Tibial artery (tissue), 4 donors: ENCODE measurements around the gene LRCOL1.

Source experiments
- DNase-seq, 2 donors: peaks; one replicate each; pipeline ENCODE4 v3.0.0-alpha.2; 2019
- H3K27ac ChIP-seq, 2 donors: fragments of 200-600 bp; sonication (generic) in 1 of 2; 1 replicate in 1 of 2; 2 replicates in 1 of 2; pipeline ENCODE4 v1.5.1; 2018 to 2019; ENCODE audit warnings: mild to moderate bottlenecking in 1 of 2
- H3K27me3 ChIP-seq, 2 donors: fragments of 200-600 bp; sonication (generic) in 1 of 2; one replicate each; pipeline versions ENCODE4 v1.5.1 to v1.6.0; 2016 to 2019
- H3K36me3 ChIP-seq, 3 donors: fragments of 200-600 bp; sonication (generic) in 2 of 3; one replicate each; pipeline ENCODE4 v1.5.1; 2016 to 2019; ENCODE audit warnings: mild to moderate bottlenecking in 2 of 3
- H3K4me1 ChIP-seq, 4 donors: fragments of 200-600 bp; sonication (generic) in 2 of 4; 1 replicate in 3 of 4; 2 replicates in 1 of 4; pipeline ENCODE4 v1.5.1; 2016 to 2019
- H3K4me3 ChIP-seq, 2 donors: fragments of 200-600 bp; sonication (generic) in 1 of 2; 1 replicate in 1 of 2; 2 replicates in 1 of 2; pipeline ENCODE4 v1.5.1; 2018 to 2019; ENCODE audit warnings: mild to moderate bottlenecking in 2 of 2
- H3K9me3 ChIP-seq, 3 donors: fragments of 200-600 bp; sonication (generic) in 1 of 3; one replicate each; pipeline ENCODE4 v1.5.1; 2016 to 2019
- CTCF ChIP-seq, 2 experiments: fragments of 200-600 bp in 1 of 2; fragments of 450-650 bp in 1 of 2; IDR thresholded peaks; one replicate each; pipeline ENCODE4 v1.5.1; 2017 to 2019; ENCODE audit warnings: antibody characterized with exemption in 2 of 2, mild to moderate bottlenecking in 1 of 2, moderate library complexity in 1 of 2
- intact Hi-C: fragments of 100-400 bp; cut with DNase I; formaldehyde crosslinking; loops from one replicate; pipeline ENCODE4 v1.15.0; 2023; ENCODE audit warnings: low total_unique reads

The LRCOL1 gene

GRCh38 chr12:132619071-132619385, 8.6 kb upstream of the LRCOL1 start:
- Histone ChIP-seq H3K4me3 (no peak overlapping the region), H3K36me3 (peaks cover 0 to 11% (median 4%) of the 10 kb centered on the region in 3 donors), H3K4me1 (peaks cover 0 to 31% (median 12%) of the 10 kb centered on the region in 4 donors), H3K27ac (no peak overlapping the region), H3K27me3 (peaks cover 14 to 63% of the 10 kb centered on the region in 2 donors), H3K9me3 (peaks cover 0 to 19% (median 14%) of the 10 kb centered on the region in 3 donors)
- TF ChIP-seq CTCF (IDR thresholded peaks at IDR 0.05), result no peak
- no peak for DNase-seq
- intact Hi-C loops, result no loop called here

DNA sequence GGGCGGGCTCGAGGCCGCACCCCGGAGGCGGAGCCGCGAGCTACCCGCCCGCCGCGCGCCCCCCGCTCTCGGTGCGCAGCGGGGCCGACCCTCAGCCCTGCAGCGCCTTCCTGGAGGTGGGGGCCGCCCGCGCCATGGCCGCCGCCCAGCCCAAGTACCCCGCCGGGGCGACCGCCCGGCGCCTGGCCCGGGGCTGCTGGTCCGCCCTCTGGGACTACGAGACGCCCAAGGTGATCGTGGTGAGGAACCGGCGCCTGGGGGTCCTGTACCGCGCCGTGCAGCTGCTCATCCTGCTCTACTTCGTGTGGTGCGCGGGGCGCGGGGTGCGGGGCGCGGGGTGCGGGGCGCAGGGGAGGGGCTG, 8.3 kb upstream of the LRCOL1 start, which contains the start of gene P2RX2:
Gene P2RX2 (plus strand): TSS at position 94 of the 361 bp plus-strand sequence. CDS start 41 bp downstream, at position 135.
- H3K27me3 ChIP-seq, result peaks cover 14 to 63% of the 10 kb centered on the region in 2 donors
- H3K9me3 ChIP-seq, result peaks cover 0 to 19% (median 14%) of the 10 kb centered on the region in 3 donors
- no peak within 1 kb of the TSS for H3K27ac ChIP-seq
- no peak for TF ChIP-seq CTCF (IDR thresholded peaks at IDR 0.05)
- peaks cover 0 to 9% (median under 1%) of the 10 kb centered on the region in 3 donors for H3K36me3 ChIP-seq
- intact Hi-C loops, result no loop called here
- peaks cover 0 to 31% (median 12%) of the 10 kb centered on the region in 4 donors for H3K4me1 ChIP-seq
- DNase-seq, result no peak
- H3K4me3 ChIP-seq, result no peak within 1 kb of the TSS

- peaks cover 0 to 19% (median 14%) of the 10 kb centered on the region in 3 donors for H3K9me3 ChIP-seq
- no peak for DNase-seq
- peaks cover 0 to 9% (median 0%) of the 10 kb centered on the region in 3 donors for H3K36me3 ChIP-seq
- H3K27ac ChIP-seq, result no peak overlapping the region
- H3K27me3 ChIP-seq, result peaks cover 14 to 63% of the 10 kb centered on the region in 2 donors
- TF ChIP-seq CTCF (IDR thresholded peaks at IDR 0.05), result no peak
- H3K4me1 ChIP-seq, result peaks cover 0 to 28% (median 12%) of the 10 kb centered on the region in 4 donors
- H3K4me3 ChIP-seq, result no peak overlapping the region
- intact Hi-C loops, result no loop called here
Observed at GRCh38 chr12:132617822-132618682, 7.7 kb upstream of the LRCOL1 start.

GRCh38 chr12:132617135-132617701, 6.8 kb upstream of the LRCOL1 start:
- Histone ChIP-seq H3K9me3 (peaks cover 0 to 19% (median 14%) of the 10 kb centered on the region in 3 donors), H3K27ac (no peak overlapping the region), H3K4me3 (no peak overlapping the region), H3K27me3 (peaks cover 14 to 66% of the 10 kb centered on the region in 2 donors), H3K36me3 (peaks cover 0 to 9% (median 0%) of the 10 kb centered on the region in 3 donors), H3K4me1 (peaks cover 0 to 20% (median 5%) of the 10 kb centered on the region in 4 donors)
- intact Hi-C loops, result no loop called here
- no peak for DNase-seq
- TF ChIP-seq CTCF (IDR thresholded peaks at IDR 0.05), result no peak

DNA sequence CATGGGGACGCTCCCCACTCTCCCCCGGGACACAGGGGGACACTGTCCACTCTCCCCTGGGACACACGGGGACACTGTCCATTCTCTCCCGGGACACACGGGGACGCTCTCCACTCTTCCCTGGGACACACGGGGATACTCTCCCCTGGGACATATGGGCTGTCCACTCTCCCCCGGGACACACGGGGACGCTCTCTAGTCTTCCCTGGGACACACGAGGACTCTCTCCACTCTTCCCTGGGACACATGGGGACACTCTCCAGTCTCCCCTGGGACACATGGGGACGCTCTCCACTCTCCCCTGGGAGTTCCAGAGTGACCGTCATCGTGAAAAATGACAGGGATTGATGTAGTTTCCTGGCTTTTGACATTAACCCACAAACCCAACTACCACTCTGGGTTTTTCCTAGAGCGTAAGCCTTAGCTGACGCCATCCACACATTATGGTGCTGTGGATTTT, 5.2 kb upstream of the LRCOL1 start:
- H3K4me3 ChIP-seq, result no peak overlapping the region
- peaks cover 0 to 19% (median 4%) of the 10 kb centered on the region in 4 donors for H3K4me1 ChIP-seq
- no peak overlapping the region for H3K27ac ChIP-seq
- no peak for TF ChIP-seq CTCF (IDR thresholded peaks at IDR 0.05)
- peaks cover 14 to 67% of the 10 kb centered on the region in 2 donors for H3K27me3 ChIP-seq
- H3K9me3 ChIP-seq, result peaks cover 0 to 32% (median 19%) of the 10 kb centered on the region in 3 donors
- intact Hi-C loops, result loop anchor here (1.0 kb wide), 1 partner anchor 461 kb away; no protein-coding TSS in a partner anchor
- DNase-seq, result no peak
- H3K36me3 ChIP-seq, result peaks cover 0 to 9% (median 0%) of the 10 kb centered on the region in 3 donors
